ENCODE data around the gene BATF2.

- TF ChIP-seq CTCF (IDR thresholded peaks at IDR 0.05) (no peak), POLR2A (IDR thresholded peaks at IDR 0.05) (no peak)
Measured at GRCh38 chr11:64960719-64961118, 36.1 kb downstream of the BATF2 start.

Measured in vagina (tissue), 2 donors.